H4 (cell line): Measurements from ENCODE around the gene SMIM32. TPM values are rescaled to one million over a fixed set of nuclear protein-coding genes. Genes with fewer than 3 reads are reported as not detected.

ENCODE experiments used
- DNase-seq: peaks from one replicate; pipeline ENCODE4 v3.0.0-alpha.2; 2015; ENCODE audit warnings: low spot score
- total RNA-seq: library from RNA; depleted of rRNA; stranded (reverse); fragments of >200 nt; shearing (Covaris generic); gene quantifications from 2 replicates; pipeline ENCODE4 v1.2.3, GENCODE V29; 2014; rRNA removed

SMIM32 gene
- not detected in 2 replicates for total RNA-seq

GRCh38 chr5:136192526-136193321 is at the start of gene SMIM32:
Gene SMIM32, minus strand, starts transcription at chr5:136193162. Its CDS starts 638 bp downstream, at chr5:136192524.
- DNase-seq = no peak

- no peak for DNase-seq
Measured at GRCh38 chr5:136242611-136243010, 49.6 kb upstream of the SMIM32 start.

GRCh38 chr5:136242136-136242535 is 49.2 kb upstream of the SMIM32 start:
- DNase-seq = no peak

GRCh38 chr5:136240894-136241293 is 47.9 kb upstream of the SMIM32 start:
- no peak for DNase-seq

GRCh38 chr5:136236479-136237083 is 43.6 kb upstream of the SMIM32 start:
- no peak for DNase-seq

GRCh38 chr5:136235321-136235720 is 42.4 kb upstream of the SMIM32 start:
- no peak for DNase-seq

- DNase-seq = no peak
Measured at GRCh38 chr5:136232316-136232715, 39.4 kb upstream of the SMIM32 start.

- DNase-seq = no peak
Measured at GRCh38 chr5:136230176-136230575, 37.2 kb upstream of the SMIM32 start.

GRCh38 chr5:136228136-136228757 is 35.3 kb upstream of the SMIM32 start:
- no peak for DNase-seq

GRCh38 chr5:136226401-136226800 is 33.4 kb upstream of the SMIM32 start:
- no peak for DNase-seq

GRCh38 chr5:136225796-136226195 is 32.8 kb upstream of the SMIM32 start:
- no peak for DNase-seq

GRCh38 chr5:136222580-136223235 is 29.7 kb upstream of the SMIM32 start:
- no peak for DNase-seq

- no peak for DNase-seq
Measured at GRCh38 chr5:136221340-136221739, 28.4 kb upstream of the SMIM32 start.

- DNase-seq = no peak
Measured at GRCh38 chr5:136216230-136216629, 23.3 kb upstream of the SMIM32 start.

- DNase-seq = no peak
Measured at GRCh38 chr5:136215812-136216211, 22.9 kb upstream of the SMIM32 start.

- no peak for DNase-seq
Measured at GRCh38 chr5:136213919-136214493, 21.0 kb upstream of the SMIM32 start.

- DNase-seq = peak; percentile 39
Measured at GRCh38 chr5:136212252-136212721, 19.3 kb upstream of the SMIM32 start.

- DNase-seq = no peak
Measured at GRCh38 chr5:136211282-136212040, 18.5 kb upstream of the SMIM32 start.

- DNase-seq = no peak
Measured at GRCh38 chr5:136210259-136210658, 17.3 kb upstream of the SMIM32 start.

- no peak for DNase-seq
Measured at GRCh38 chr5:136209346-136209910, 16.5 kb upstream of the SMIM32 start.

- no peak for DNase-seq
Measured at GRCh38 chr5:136208916-136209315, 16.0 kb upstream of the SMIM32 start.
